ENCODE data around the gene WDR64. TPM values are rescaled to one million over a fixed set of nuclear protein-coding genes. Genes with fewer than 3 reads are reported as not detected.

The WDR64 gene
- total RNA-seq, 6 experiments from 2014 or later, result not detected

GRCh38 chr1:241846862-241847539 is 194.9 kb downstream of the WDR64 start:
- Mint-ChIP-seq H3K36me3 (ENCODE audit: low read depth) (no peaks in the 10 kb centered on the region; the same call in 1 of the 2 replicates), H3K27me3 (ENCODE audit: insufficient read depth) (peaks cover 6% of the 10 kb centered on the region; the same call in 1 of the 2 replicates), H3K27ac (peak overlapping the region; percentile 100), H3K4me1 (ENCODE audit: low read depth) (peaks cover 45% of the 10 kb centered on the region), H3K9me3 (no peaks in the 10 kb centered on the region), H3K4me3 (peak overlapping the region; percentile 99)
- no peak for DNase-seq
- TF ChIP-seq CTCF (IDR thresholded peaks at IDR 0.05), result no peak

- no peaks in the 10 kb centered on the region; the same call in 1 of the 2 replicates for H3K36me3 Mint-ChIP-seq (ENCODE audit: low read depth)
- H3K4me1 Mint-ChIP-seq (ENCODE audit: low read depth), result peaks cover 40% of the 10 kb centered on the region
- no peak for TF ChIP-seq CTCF (IDR thresholded peaks at IDR 0.05)
- H3K9me3 Mint-ChIP-seq, result no peaks in the 10 kb centered on the region
- H3K27ac Mint-ChIP-seq, result peak overlapping the region; percentile 100
- H3K4me3 Mint-ChIP-seq, result peak overlapping the region; percentile 99
- DNase-seq, result no peak
- peaks cover 6% of the 10 kb centered on the region; the same call in 1 of the 2 replicates for H3K27me3 Mint-ChIP-seq (ENCODE audit: insufficient read depth)
Measured at GRCh38 chr1:241847540-241847795, 195.4 kb downstream of the WDR64 start.

GRCh38 chr1:241847796-241848685 is 196.0 kb downstream of the WDR64 start, which contains the start of gene EXO1:
Gene EXO1, plus strand, starts transcription at chr1:241848204. Its CDS starts 2,222 bp downstream, at chr1:241850426.
- Mint-ChIP-seq H3K4me1 (ENCODE audit: low read depth) (peaks cover 35% of the 10 kb centered on the region), H3K27ac (peak within 1 kb of the TSS; percentile 100), H3K27me3 (ENCODE audit: insufficient read depth) (peaks cover 6% of the 10 kb centered on the region; the same call in 1 of the 2 replicates), H3K36me3 (ENCODE audit: low read depth) (peaks cover 1% of the 10 kb centered on the region; the same call in 1 of the 2 replicates), H3K9me3 (no peaks in the 10 kb centered on the region), H3K4me3 (peak within 1 kb of the TSS; percentile 99)
- peak; percentile 70 for TF ChIP-seq CTCF (IDR thresholded peaks at IDR 0.05)
- peak; percentile 88 for DNase-seq

- no peak for TF ChIP-seq CTCF (IDR thresholded peaks at IDR 0.05)
- Mint-ChIP-seq H3K9me3 (no peaks in the 10 kb centered on the region), H3K27me3 (ENCODE audit: insufficient read depth) (peaks cover 6% of the 10 kb centered on the region; the same call in 1 of the 2 replicates), H3K27ac (peak overlapping the region; percentile 100), H3K4me3 (peak overlapping the region; percentile 99), H3K4me1 (ENCODE audit: low read depth) (peaks cover 28% of the 10 kb centered on the region), H3K36me3 (ENCODE audit: low read depth) (peaks cover 9% of the 10 kb centered on the region)
- DNase-seq, result no peak
Measured at GRCh38 chr1:241848686-241849344, 196.7 kb downstream of the WDR64 start.

GRCh38 chr1:241849345-241849695 is 197.2 kb downstream of the WDR64 start:
- no peak for DNase-seq
- Mint-ChIP-seq H3K9me3 (no peaks in the 10 kb centered on the region), H3K27ac (peak overlapping the region; percentile 100; the same call in 1 of the 2 replicates), H3K4me1 (ENCODE audit: low read depth) (peaks cover 28% of the 10 kb centered on the region), H3K27me3 (ENCODE audit: insufficient read depth) (peaks cover 6% of the 10 kb centered on the region; the same call in 1 of the 2 replicates), H3K4me3 (peak overlapping the region; percentile 99), H3K36me3 (ENCODE audit: low read depth) (peaks cover 14% of the 10 kb centered on the region)
- no peak for TF ChIP-seq CTCF (IDR thresholded peaks at IDR 0.05)

Measured in HFFc6 (cell line).